ENCODE measurements around the gene CUL3.

DNA sequence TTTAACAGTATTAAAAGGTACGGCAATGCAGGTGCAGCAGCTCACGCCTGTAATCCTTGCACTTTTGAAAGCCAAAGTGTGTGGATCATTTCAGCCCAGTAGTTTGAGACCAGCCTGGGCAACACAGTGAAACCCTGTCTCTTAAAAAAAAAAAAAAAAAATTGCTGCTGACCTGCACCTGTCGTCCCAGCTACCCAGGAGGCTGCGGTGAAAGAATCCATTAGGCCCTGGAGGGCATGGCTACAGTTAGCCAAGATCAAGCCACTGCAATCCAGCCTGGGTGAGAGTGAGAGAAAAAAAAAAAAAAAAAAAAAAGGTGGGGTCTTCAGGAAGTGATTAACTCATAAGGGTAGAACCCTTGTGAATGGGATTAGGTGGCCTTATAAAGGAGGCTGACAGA is 12.8 kb downstream of the CUL3 start:
- TF ChIP-seq CTCF (IDR thresholded peaks at IDR 0.05; ENCODE audit: insufficient read depth, low read depth, low read length), result no peak
- TF ChIP-seq EZH2 (IDR thresholded peaks at IDR 0.05; ENCODE audit: insufficient read depth, low read length), result no peak

Data from astrocyte (in vitro differentiated cells and primary cell).